ENCODE data around the gene HYAL3.
"Not testable (repeated sequence)": the region's sequence is repeated elsewhere in the genome, so short reads cannot be mapped to it uniquely, and the experiment has no call there.

The HYAL3 gene

GRCh38 chr3:50288387-50289007 lies 10.7 kb downstream of the HYAL3 start:
- DNase-seq: no peak

GRCh38 chr3:50287262-50287661 lies 11.9 kb downstream of the HYAL3 start:
- no peak for DNase-seq

GRCh38 chr3:50286322-50287227 lies 12.6 kb downstream of the HYAL3 start:
- no peak for DNase-seq

GRCh38 chr3:50284121-50284520 lies 15.1 kb downstream of the HYAL3 start:
- DNase-seq: not testable (repeated sequence)

GRCh38 chr3:50279255-50280016 lies 19.8 kb downstream of the HYAL3 start:
- no peak for DNase-seq

- no peak for DNase-seq
Measured at GRCh38 chr3:50278880-50279224, 20.4 kb downstream of the HYAL3 start, which contains the start of gene LSMEM2. LSMEM2 (plus strand) TSS chr3:50279087; CDS start chr3:50279114, 27 bp downstream.

- DNase-seq: no peak
Measured at GRCh38 chr3:50278123-50278879, 20.9 kb downstream of the HYAL3 start.

GRCh38 chr3:50276762-50277101 lies 22.5 kb downstream of the HYAL3 start:
- no peak for DNase-seq

GRCh38 chr3:50275996-50276761 lies 23.0 kb downstream of the HYAL3 start:
- peak in 1 of 5 experiments; percentile 75 for DNase-seq

GRCh38 chr3:50275141-50275995 lies 23.8 kb downstream of the HYAL3 start:
- DNase-seq: no peak

GRCh38 chr3:50274371-50275104 lies 24.7 kb downstream of the HYAL3 start:
- peak; percentile 40 to 77 (median 61) for DNase-seq

- no peak for DNase-seq
Measured at GRCh38 chr3:50273689-50274065, 25.5 kb downstream of the HYAL3 start.

- peak; percentile 68 to 87 (median 83) for DNase-seq
Measured at GRCh38 chr3:50272911-50273688, 26.1 kb downstream of the HYAL3 start.

- not testable (repeated sequence) for DNase-seq
Measured at GRCh38 chr3:50272538-50272910, 26.7 kb downstream of the HYAL3 start.

- no peak for DNase-seq
Measured at GRCh38 chr3:50271314-50271936, 27.8 kb downstream of the HYAL3 start.

GRCh38 chr3:50270422-50271224 lies 28.6 kb downstream of the HYAL3 start:
- DNase-seq: no peak

GRCh38 chr3:50269977-50270413 lies 29.2 kb downstream of the HYAL3 start:
- no peak for DNase-seq

GRCh38 chr3:50269460-50269859 lies 29.7 kb downstream of the HYAL3 start:
- DNase-seq: no peak
